C4-2B (cell line): ENCODE measurements around the gene PCED1B.

Source experiments
- H3K27ac ChIP-seq: fragments of 450-650 bp; 2 replicates; pipeline ENCODE4 v1.5.1; 2017
- ZFX ChIP-seq: fragments of 450-650 bp; IDR thresholded peaks from 2 replicates; pipeline ENCODE4 v1.6.1; 2017
- TF ChIP-seq, protein P1 (sequence below): fragments of 450-650 bp; conservative IDR thresholded peaks from 2 replicates; pipeline ENCODE4 v1.5.1; 2017; ENCODE audit warnings: mild to moderate bottlenecking

PCED1B gene

DNA sequence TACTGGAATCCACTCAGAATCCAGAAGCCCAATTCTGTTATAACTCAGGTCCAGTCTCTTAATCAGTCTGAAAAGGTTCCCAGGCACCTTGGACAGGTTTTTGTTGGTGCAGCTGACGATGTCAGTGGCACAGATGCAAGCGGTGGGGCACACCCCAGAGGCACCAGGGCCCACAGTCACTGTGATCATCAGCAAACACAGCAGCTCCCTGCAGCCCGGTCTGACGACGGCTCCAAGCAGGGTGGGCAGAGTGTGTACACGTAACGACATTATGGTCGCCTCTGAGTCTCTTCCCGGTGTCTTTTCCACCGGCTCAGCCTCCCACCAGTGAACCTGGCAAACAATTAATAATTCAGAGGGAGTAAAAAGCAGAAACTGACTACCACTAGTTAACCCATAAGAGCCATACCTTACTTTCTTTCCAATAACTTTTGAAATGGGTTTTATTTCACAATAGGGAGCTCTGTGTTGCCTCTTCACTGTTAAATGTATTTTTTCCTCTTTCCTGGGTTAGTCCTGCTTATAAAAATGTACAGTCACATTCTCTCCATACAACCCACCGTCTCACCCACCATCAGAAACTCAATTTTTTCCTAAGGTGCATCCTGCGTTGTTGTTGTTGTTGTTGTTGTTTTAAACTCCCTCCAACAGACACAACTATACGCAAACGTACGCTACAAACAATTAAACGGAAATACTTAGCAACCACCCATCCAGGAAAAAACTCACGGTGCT, 521 bp upstream of the PCED1B start:
- TF ChIP-seq, protein P1, sequence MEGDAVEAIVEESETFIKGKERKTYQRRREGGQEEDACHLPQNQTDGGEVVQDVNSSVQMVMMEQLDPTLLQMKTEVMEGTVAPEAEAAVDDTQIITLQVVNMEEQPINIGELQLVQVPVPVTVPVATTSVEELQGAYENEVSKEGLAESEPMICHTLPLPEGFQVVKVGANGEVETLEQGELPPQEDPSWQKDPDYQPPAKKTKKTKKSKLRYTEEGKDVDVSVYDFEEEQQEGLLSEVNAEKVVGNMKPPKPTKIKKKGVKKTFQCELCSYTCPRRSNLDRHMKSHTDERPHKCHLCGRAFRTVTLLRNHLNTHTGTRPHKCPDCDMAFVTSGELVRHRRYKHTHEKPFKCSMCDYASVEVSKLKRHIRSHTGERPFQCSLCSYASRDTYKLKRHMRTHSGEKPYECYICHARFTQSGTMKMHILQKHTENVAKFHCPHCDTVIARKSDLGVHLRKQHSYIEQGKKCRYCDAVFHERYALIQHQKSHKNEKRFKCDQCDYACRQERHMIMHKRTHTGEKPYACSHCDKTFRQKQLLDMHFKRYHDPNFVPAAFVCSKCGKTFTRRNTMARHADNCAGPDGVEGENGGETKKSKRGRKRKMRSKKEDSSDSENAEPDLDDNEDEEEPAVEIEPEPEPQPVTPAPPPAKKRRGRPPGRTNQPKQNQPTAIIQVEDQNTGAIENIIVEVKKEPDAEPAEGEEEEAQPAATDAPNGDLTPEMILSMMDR: no peak
- TF ChIP-seq ZFX: no peak
- peak overlapping the region; percentile 23; the same call in 1 of the 2 replicates for H3K27ac ChIP-seq

DNA sequence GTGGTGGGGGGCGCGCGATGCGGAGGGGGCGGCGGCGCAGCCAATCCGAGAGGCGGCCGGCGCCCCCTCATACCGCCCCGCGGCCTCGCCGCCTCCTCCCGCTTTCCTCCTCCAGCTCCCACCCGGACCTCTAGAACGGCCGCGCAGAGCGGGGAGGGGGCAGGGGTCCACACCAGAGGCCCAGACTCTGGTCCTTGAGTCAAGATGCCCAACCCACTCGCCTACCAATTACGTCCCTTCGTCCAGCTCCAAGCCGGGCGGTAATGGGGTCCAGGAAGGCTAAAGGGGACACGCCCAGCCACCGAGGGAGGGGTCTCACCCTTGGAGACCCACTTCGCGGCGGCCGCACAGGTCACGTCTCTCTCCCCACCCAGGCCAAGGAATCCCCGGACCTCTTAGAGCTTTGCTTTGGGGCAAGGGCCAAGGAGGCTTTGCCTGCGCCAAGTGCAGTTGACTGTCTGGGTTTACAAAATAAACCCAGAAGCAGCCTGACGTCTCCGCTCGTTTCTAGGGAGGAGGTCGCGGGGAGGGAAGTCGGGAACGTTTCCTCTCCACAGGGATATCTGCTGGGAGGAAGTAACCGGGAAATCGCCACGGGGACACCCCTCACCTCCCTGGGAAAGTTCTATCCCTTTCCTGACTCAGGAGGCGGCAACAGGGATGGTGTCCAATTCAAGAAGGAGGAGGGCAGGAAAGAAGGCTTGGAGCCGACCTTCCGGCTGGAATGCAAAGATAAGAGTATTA, 732 bp downstream of the PCED1B start:
- TF ChIP-seq, protein P1: no peak
- TF ChIP-seq ZFX: no peak
- H3K27ac ChIP-seq: peak overlapping the region; percentile 23; the same call in 1 of the 2 replicates

DNA sequence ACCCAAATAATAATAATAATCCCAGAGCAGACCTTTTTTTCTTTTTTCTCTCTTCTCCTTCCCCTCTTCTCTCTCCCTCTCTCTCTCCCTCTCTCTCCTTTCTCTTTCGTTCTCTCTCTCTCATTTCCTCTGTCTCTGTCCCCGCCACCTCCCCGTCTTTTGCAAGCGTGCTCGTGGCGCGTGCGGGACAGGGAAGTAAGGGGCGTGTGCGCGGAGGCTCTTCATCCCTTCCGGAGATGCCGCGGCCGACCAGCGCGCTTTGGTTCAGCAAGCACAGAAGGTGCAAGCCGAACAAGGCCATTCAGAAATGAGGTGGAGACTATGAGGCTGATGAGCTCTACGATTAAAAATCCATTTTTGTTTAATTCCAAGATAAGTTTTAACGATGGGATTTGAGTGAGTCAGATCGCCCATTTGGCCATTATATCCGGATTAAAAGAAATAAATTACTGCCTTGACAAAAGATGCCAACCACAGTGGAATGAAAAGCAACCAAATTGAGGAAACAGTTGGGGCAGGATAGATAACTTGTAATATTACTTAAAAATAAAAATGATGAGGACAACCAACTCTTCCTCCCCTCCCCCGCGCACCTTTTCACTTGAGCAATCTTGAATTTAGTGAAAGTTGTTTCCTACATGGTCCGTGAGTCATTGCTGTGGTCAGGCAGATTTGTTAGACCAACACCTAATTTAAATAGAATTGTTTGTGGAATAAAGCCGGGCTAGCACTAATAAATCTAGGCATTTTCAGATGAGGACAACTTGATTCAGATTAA, 1.5 kb downstream of the PCED1B start:
- TF ChIP-seq ZFX: no peak
- TF ChIP-seq, protein P1: no peak
- no peak overlapping the region for H3K27ac ChIP-seq

DNA sequence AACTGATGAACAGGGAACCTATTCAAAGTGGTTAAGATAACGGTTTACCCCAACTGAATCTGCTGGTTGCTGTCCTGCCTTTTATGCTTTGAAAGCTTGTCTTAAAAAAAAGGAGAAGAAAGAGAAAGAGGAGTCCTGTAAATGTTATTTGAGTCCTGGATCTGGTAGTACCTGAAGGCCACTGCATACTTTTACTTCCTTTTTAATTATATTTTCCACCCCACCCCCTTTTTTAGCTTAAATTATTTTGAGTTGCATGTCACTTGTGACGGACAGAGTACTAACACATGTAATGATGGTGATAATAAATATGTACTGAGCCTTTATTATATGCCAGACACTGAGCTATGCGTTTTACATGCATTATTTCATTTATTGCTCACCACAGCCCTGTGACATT, 2.9 kb downstream of the PCED1B start:
- no peak for TF ChIP-seq ZFX
- TF ChIP-seq, protein P1: no peak
- no peak overlapping the region for H3K27ac ChIP-seq

DNA sequence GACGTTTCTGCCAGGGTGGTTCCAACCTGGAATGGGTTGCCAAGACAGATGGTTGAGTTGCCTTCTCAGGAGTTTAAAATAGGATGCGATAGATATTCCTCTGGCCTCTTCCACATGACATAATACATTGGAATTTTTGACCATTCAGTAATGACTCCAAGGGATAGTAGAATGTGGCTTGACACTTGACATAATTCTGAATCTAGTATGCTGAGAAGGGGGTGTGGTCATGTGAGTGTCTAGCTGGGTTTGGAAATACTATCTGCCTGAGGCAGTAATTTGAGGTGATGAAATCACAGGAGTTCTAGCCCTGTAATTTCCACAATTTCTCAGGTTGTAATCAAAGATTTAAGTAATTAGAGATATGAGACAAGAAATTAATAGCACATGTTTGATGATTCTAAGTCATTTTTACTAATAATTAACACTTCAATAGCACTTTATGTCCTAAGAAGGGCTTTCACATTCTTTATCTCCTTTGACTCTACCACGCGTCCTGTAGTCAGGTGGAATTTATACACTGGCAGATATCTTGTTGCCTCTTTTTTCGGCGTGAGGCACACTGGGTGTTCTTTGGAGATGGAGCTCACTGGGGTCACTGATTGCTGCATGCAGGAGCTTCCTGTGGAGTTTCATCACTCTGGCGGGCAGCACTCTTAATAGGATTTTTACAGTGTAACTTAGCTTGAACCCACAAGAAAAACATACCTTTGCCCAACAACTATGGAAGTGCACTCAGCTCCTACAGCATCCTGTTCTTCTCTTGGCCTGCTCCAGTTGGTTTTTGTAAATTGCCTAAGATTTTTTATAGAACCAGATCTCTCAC, 3.6 kb downstream of the PCED1B start:
- H3K27ac ChIP-seq: no peak overlapping the region
- TF ChIP-seq ZFX: no peak
- TF ChIP-seq, protein P1: no peak

DNA sequence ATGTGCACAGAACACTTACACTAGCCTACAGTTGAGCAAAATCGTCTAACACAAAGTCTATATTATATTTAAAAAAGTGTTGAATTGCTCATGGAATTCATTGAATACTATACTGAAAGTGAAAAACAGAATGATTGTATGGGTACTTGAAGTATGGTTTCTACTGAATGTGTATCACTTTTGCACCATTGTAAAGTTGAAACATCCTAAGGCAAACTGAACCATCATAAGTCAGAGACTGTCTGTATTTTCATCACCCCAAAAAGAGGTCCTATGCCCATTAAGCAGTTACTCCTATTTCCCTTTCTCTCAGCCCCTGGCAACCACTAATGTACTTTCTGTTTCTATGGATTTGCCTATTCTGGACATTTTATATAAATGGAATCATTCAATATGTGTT, 4.8 kb downstream of the PCED1B start:
- no peak overlapping the region for H3K27ac ChIP-seq
- TF ChIP-seq, protein P1: no peak
- no peak for TF ChIP-seq ZFX
